ENCODE measurements around the gene KRT5. TPM values are rescaled to one million over a fixed set of nuclear protein-coding genes. Genes with fewer than 3 reads are reported as not detected.

The KRT5 gene
- total RNA-seq, 5 donors from 2014 or later (not counting 1 experiment from before 2014, with no cell fraction given) = not detected

DNA sequence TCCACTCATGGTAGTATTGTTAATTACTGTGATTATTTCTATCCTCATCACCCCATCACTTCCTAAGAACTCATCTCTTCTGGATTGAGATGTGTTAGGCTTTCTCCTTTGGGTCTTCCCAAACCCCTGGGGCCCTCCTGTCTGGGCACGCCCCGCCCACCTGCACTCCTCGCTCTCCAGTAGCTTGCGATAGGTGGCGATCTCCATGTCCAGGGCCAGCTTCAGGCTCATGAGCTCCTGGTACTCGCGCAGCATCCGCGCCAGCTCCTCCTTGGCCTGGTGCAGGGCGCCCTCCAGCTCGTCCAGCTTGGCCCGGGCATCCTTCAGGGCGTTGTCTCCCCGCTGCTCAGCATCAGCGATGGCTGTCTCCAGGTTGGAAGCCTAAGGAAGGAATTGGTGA is 25.9 kb upstream of the KRT5 start:
- POLR2A ChIA-PET = interaction anchor here in 1 of 2 donors (0.6 kb wide), 1 partner anchor 412 kb away, joined by 7 read pairs; no protein-coding TSS in a partner anchor
- WGBS (ENCODE audit: insufficient coverage) = 87% methylated on average over 9 of the region's 15 CpGs
- no peak overlapping the region for H3K4me3 ChIP-seq (ENCODE audit: control insufficient read depth in 1 of 2, extremely low read depth in 1 of 2, low read length in 1 of 2)
- H3K4me1 ChIP-seq (ENCODE audit: control insufficient read depth in 1 of 2, extremely low read depth in 1 of 2, insufficient read depth in 2 of 2, low read length in 2 of 2) = peaks cover 0 to 7% of the 10 kb centered on the region in 2 experiments
- Mint-ChIP-seq H3K4me1 (peaks cover 0 to 7% (median 0%) of the 10 kb centered on the region in 3 donors), H3K4me3 (no peak overlapping the region), H3K27me3 (peaks cover 6 to 9% of the 10 kb centered on the region in 2 donors), H3K27ac (no peak overlapping the region), H3K9me3 (no peaks in the 10 kb centered on the region), H3K36me3 (no peaks in the 10 kb centered on the region)
- H3K9me3 ChIP-seq = no peaks in the 10 kb centered on the region
- DNase-seq (no peak), ATAC-seq (replicated peaks in 1 of 4) (no peak)
- peaks cover 0 to 22% of the 10 kb centered on the region in 2 experiments for H3K27me3 ChIP-seq (replicated peaks in 1 of 2; ENCODE audit: control insufficient read depth in 2 of 2, extremely low read depth in 1 of 2, insufficient read depth in 2 of 2, low read length in 1 of 2)
- H3K27ac ChIP-seq (ENCODE audit: low read length) = no peak overlapping the region
- CTCF ChIA-PET = no interaction called here
- H3K36me3 ChIP-seq (ENCODE audit: control insufficient read depth in 2 of 2, extremely low read depth in 1 of 2, insufficient read depth in 1 of 2, low read length in 1 of 2) = no peaks in the 10 kb centered on the region

- Histone ChIP-seq H3K4me1 (ENCODE audit: control insufficient read depth in 1 of 2, extremely low read depth in 1 of 2, insufficient read depth in 2 of 2, low read length in 2 of 2) (peaks cover 0 to 7% of the 10 kb centered on the region in 2 experiments), H3K36me3 (ENCODE audit: control insufficient read depth in 2 of 2, extremely low read depth in 1 of 2, insufficient read depth in 1 of 2, low read length in 1 of 2) (no peaks in the 10 kb centered on the region), H3K9me3 (no peaks in the 10 kb centered on the region), H3K27me3 (replicated peaks in 1 of 2; ENCODE audit: control insufficient read depth in 2 of 2, extremely low read depth in 1 of 2, insufficient read depth in 2 of 2, low read length in 1 of 2) (peaks cover 0 to 33% of the 10 kb centered on the region in 2 experiments), H3K27ac (ENCODE audit: low read length) (no peak overlapping the region), H3K4me3 (ENCODE audit: control insufficient read depth in 1 of 2, extremely low read depth in 1 of 2, low read length in 1 of 2) (no peak overlapping the region)
- Mint-ChIP-seq H3K9me3 (no peaks in the 10 kb centered on the region), H3K4me3 (no peak overlapping the region), H3K27ac (no peak overlapping the region), H3K4me1 (peaks cover 0 to 7% (median 0%) of the 10 kb centered on the region in 3 donors), H3K27me3 (peaks cover 3 to 4% of the 10 kb centered on the region in 2 donors), H3K36me3 (no peaks in the 10 kb centered on the region)
- no peak for DNase-seq
- ATAC-seq (replicated peaks in 1 of 4) = no peak
- POLR2A ChIA-PET = no interaction called here
- CTCF ChIA-PET = no interaction called here
- 95% methylated on average over 16 of the region's 17 CpGs for WGBS (ENCODE audit: insufficient coverage)
Measured at GRCh38 chr12:52543985-52544883, 24.0 kb upstream of the KRT5 start.

GRCh38 chr12:52542785-52543318 is 22.7 kb upstream of the KRT5 start:
- POLR2A ChIA-PET = no interaction called here
- H3K36me3 Mint-ChIP-seq = no peaks in the 10 kb centered on the region
- H3K4me3 Mint-ChIP-seq = no peak overlapping the region
- Histone ChIP-seq H3K4me3 (ENCODE audit: control insufficient read depth in 1 of 2, extremely low read depth in 1 of 2, low read length in 1 of 2) (no peak overlapping the region), H3K4me1 (ENCODE audit: control insufficient read depth in 1 of 2, extremely low read depth in 1 of 2, insufficient read depth in 2 of 2, low read length in 2 of 2) (peaks cover 0 to 7% of the 10 kb centered on the region in 2 experiments), H3K36me3 (ENCODE audit: control insufficient read depth in 2 of 2, extremely low read depth in 1 of 2, insufficient read depth in 1 of 2, low read length in 1 of 2) (no peaks in the 10 kb centered on the region), H3K27ac (ENCODE audit: low read length) (no peak overlapping the region), H3K9me3 (no peaks in the 10 kb centered on the region), H3K27me3 (replicated peaks in 1 of 2; ENCODE audit: control insufficient read depth in 2 of 2, extremely low read depth in 1 of 2, insufficient read depth in 2 of 2, low read length in 1 of 2) (peaks cover 0 to 35% of the 10 kb centered on the region in 2 experiments)
- H3K4me1 Mint-ChIP-seq = peaks cover 0 to 7% (median 0%) of the 10 kb centered on the region in 3 donors
- WGBS (ENCODE audit: insufficient coverage) = 73% methylated on average over 6 of the region's 7 CpGs
- CTCF ChIA-PET = no interaction called here
- no peak for ATAC-seq (replicated peaks in 1 of 4)
- no peak overlapping the region for H3K27ac Mint-ChIP-seq
- no peak for DNase-seq
- peaks cover 2 to 4% of the 10 kb centered on the region in 2 donors for H3K27me3 Mint-ChIP-seq
- H3K9me3 Mint-ChIP-seq = no peaks in the 10 kb centered on the region

DNA sequence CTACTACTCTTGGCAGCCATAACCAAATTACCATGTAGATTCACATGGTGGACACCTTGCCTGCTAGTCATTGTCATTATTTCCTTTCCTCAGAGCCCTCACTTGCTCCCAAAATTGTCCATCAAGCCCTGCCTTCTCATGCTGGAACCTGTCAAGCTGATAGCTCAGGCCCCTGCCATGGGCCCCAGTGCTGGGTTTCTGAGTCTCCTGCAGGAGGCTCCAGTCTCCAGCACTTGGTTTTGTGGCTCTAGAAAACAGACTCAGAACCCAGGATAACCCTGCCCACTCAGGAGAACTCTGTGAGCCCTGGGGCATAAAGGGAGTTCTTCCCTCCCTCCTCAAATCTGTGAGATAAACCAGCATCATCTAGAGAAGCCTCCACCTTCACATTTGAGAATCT is 22.0 kb upstream of the KRT5 start:
- Mint-ChIP-seq H3K4me1 (peaks cover 0 to 3% (median 0%) of the 10 kb centered on the region in 3 donors), H3K36me3 (no peaks in the 10 kb centered on the region), H3K4me3 (no peak overlapping the region), H3K27me3 (peaks cover 2 to 4% of the 10 kb centered on the region in 2 donors), H3K9me3 (no peaks in the 10 kb centered on the region), H3K27ac (no peak overlapping the region)
- peak in 1 of 35 experiments; percentile 15 for DNase-seq
- CTCF ChIA-PET = no interaction called here
- POLR2A ChIA-PET = no interaction called here
- Histone ChIP-seq H3K9me3 (no peaks in the 10 kb centered on the region), H3K36me3 (ENCODE audit: control insufficient read depth in 2 of 2, extremely low read depth in 1 of 2, insufficient read depth in 1 of 2, low read length in 1 of 2) (no peaks in the 10 kb centered on the region), H3K4me3 (ENCODE audit: control insufficient read depth in 1 of 2, extremely low read depth in 1 of 2, low read length in 1 of 2) (no peak overlapping the region), H3K4me1 (ENCODE audit: control insufficient read depth in 1 of 2, extremely low read depth in 1 of 2, insufficient read depth in 2 of 2, low read length in 2 of 2) (peaks cover 0 to 7% of the 10 kb centered on the region in 2 experiments), H3K27me3 (replicated peaks in 1 of 2; ENCODE audit: control insufficient read depth in 2 of 2, extremely low read depth in 1 of 2, insufficient read depth in 2 of 2, low read length in 1 of 2) (peaks cover 0 to 37% of the 10 kb centered on the region in 2 experiments), H3K27ac (ENCODE audit: low read length) (no peak overlapping the region)
- peak in 1 of 4 experiments; percentile 29 for ATAC-seq (replicated peaks in 1 of 4)

DNA sequence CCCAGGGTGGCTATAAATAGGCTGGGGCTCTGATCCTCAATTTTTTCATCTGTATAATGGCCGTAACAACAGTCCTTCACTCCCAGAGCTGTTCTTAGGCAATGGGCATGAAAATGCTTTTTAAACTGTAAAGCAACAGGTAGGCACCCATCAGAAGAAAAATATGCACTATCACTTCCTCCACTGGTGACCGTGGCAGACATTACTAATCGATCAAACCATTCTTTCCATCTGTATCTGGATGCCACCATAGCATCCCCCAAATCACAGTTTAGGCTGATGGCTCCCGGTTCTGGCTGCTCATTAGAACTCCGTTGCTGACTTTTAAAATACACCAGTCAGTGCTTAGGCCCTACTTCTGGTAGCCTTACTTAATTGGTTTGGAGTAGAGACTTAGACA is 21.5 kb upstream of the KRT5 start:
- ChIA-PET CTCF (no interaction called here), POLR2A (no interaction called here)
- H3K27ac Mint-ChIP-seq = no peak overlapping the region
- no peak overlapping the region for H3K4me3 Mint-ChIP-seq
- no peak overlapping the region for H3K27ac ChIP-seq (ENCODE audit: low read length)
- peaks cover 3 to 5% of the 10 kb centered on the region in 2 donors for H3K27me3 Mint-ChIP-seq
- no peak for ATAC-seq (replicated peaks in 1 of 4)
- H3K36me3 ChIP-seq (ENCODE audit: control insufficient read depth in 2 of 2, extremely low read depth in 1 of 2, insufficient read depth in 1 of 2, low read length in 1 of 2) = no peaks in the 10 kb centered on the region
- H3K36me3 Mint-ChIP-seq = no peaks in the 10 kb centered on the region
- H3K9me3 ChIP-seq = no peaks in the 10 kb centered on the region
- peaks cover 0 to 7% of the 10 kb centered on the region in 2 experiments for H3K4me1 ChIP-seq (ENCODE audit: control insufficient read depth in 1 of 2, extremely low read depth in 1 of 2, insufficient read depth in 2 of 2, low read length in 2 of 2)
- WGBS (ENCODE audit: insufficient coverage) = 86% methylated on average over 3 of the region's 5 CpGs
- H3K9me3 Mint-ChIP-seq = no peaks in the 10 kb centered on the region
- no peak overlapping the region for H3K4me3 ChIP-seq (ENCODE audit: control insufficient read depth in 1 of 2, extremely low read depth in 1 of 2, low read length in 1 of 2)
- peaks cover 0 to 3% (median 0%) of the 10 kb centered on the region in 3 donors for H3K4me1 Mint-ChIP-seq
- no peak for DNase-seq
- H3K27me3 ChIP-seq (replicated peaks in 1 of 2; ENCODE audit: control insufficient read depth in 2 of 2, extremely low read depth in 1 of 2, insufficient read depth in 2 of 2, low read length in 1 of 2) = peaks cover 0 to 37% of the 10 kb centered on the region in 2 experiments

GRCh38 chr12:52540531-52540930 is 20.3 kb upstream of the KRT5 start:
- H3K4me1 Mint-ChIP-seq = peaks cover 0 to 3% (median 0%) of the 10 kb centered on the region in 3 donors
- H3K4me1 ChIP-seq (ENCODE audit: control insufficient read depth in 1 of 2, extremely low read depth in 1 of 2, insufficient read depth in 2 of 2, low read length in 2 of 2) = peaks cover 0 to 7% of the 10 kb centered on the region in 2 experiments
- ChIA-PET CTCF (no interaction called here), POLR2A (no interaction called here)
- H3K27me3 Mint-ChIP-seq = peaks cover 0 to 5% of the 10 kb centered on the region in 2 donors
- H3K27ac Mint-ChIP-seq = no peak overlapping the region
- no peaks in the 10 kb centered on the region for H3K9me3 Mint-ChIP-seq
- H3K9me3 ChIP-seq = no peaks in the 10 kb centered on the region
- H3K27me3 ChIP-seq (replicated peaks in 1 of 2; ENCODE audit: control insufficient read depth in 2 of 2, extremely low read depth in 1 of 2, insufficient read depth in 2 of 2, low read length in 1 of 2) = peaks cover 0 to 32% of the 10 kb centered on the region in 2 experiments
- no peak overlapping the region for H3K4me3 ChIP-seq (ENCODE audit: control insufficient read depth in 1 of 2, extremely low read depth in 1 of 2, low read length in 1 of 2)
- H3K36me3 Mint-ChIP-seq = no peaks in the 10 kb centered on the region
- no peaks in the 10 kb centered on the region for H3K36me3 ChIP-seq (ENCODE audit: control insufficient read depth in 2 of 2, extremely low read depth in 1 of 2, insufficient read depth in 1 of 2, low read length in 1 of 2)
- 77% methylated on average over 6 of the region's 7 CpGs for WGBS (ENCODE audit: insufficient coverage)
- H3K27ac ChIP-seq (ENCODE audit: low read length) = no peak overlapping the region
- no peak for ATAC-seq (replicated peaks in 1 of 4)
- H3K4me3 Mint-ChIP-seq = no peak overlapping the region
- no peak for DNase-seq

Measured in T-cell (primary cell).